ENCODE data around the gene ME1.
A peak's percentile ranks its signal among the peaks of the same experiment; 100 is the strongest.
"Not testable (repeated sequence)": the region's sequence is repeated elsewhere in the genome, so short reads cannot be mapped to it uniquely, and the experiment has no call there.

ME1 gene

GRCh38 chr6:83256719-83257118, 174.1 kb downstream of the ME1 start:
- DNase-seq = not testable (repeated sequence)

DNA sequence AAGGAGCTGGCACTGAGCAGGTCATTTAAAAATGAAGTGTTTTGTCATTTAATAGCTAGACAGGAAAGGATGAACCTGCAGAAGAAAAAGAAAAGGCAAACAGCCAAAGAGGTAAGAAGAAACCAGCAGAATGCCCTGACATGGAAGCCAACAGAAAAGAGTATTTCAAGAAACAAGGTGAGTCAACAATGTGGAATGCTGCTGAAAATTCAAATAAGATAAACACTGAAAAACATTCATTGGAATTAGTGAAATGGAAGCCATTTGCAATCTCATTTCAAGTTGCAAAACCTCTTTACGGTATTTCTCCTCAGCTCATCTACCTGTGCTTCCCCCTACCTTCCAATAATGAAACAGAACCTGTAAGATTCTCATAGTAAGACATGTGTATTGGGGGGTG, 178.1 kb downstream of the ME1 start:
- no peak for DNase-seq

- no peak for DNase-seq
Observed at GRCh38 chr6:83250235-83250634, 180.6 kb downstream of the ME1 start.

GRCh38 chr6:83247471-83247870, 183.4 kb downstream of the ME1 start:
- DNase-seq = no peak

DNA sequence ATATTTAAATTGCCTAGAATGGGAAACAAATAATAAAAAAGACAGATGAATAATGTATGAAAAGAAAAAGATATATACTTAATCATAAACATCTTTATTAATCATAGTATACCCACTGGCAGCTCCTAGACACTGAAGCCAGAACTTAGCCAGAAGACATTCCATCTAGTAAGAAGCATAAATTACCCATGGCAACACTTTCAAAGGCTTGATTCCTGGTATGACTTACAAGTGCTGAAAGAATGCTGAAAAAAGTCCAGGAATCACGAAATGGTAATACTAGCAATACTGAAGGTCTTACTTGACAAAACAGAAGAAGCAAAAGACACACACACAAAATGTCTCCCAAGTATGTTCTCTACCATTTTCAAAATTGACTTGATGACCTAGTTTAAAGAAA, 199.7 kb downstream of the ME1 start:
- DNase-seq = no peak

DNA sequence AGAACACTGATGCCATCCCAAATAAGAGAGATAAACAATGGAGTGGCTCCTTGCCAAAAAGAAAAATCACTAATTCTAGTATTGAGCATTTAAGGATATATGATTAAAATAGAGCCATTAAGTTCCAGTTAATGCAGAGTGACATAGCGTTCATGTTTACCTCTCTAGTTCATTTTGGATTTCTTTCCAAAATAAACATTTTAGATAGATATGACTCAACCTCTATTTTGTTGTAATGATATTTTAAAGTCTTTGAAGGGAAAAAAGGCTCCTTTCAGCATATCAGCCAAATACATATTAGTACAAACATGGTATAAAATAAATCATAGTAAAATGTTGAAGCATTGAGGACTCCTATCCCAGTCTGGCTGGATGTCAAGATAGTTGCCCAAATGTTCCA, 204.3 kb downstream of the ME1 start:
- DNase-seq = no peak

GRCh38 chr6:83221889-83222479, 208.9 kb downstream of the ME1 start:
- peak in 2 of 4 experiments; percentile 52 to 59 for DNase-seq

- DNase-seq = no peak
Observed at GRCh38 chr6:83221276-83221675, 209.6 kb downstream of the ME1 start.

- no peak for DNase-seq
Observed at GRCh38 chr6:83220121-83220520, 210.7 kb downstream of the ME1 start.

- no peak for DNase-seq
Observed at GRCh38 chr6:83218646-83219045, 212.2 kb downstream of the ME1 start.

DNA sequence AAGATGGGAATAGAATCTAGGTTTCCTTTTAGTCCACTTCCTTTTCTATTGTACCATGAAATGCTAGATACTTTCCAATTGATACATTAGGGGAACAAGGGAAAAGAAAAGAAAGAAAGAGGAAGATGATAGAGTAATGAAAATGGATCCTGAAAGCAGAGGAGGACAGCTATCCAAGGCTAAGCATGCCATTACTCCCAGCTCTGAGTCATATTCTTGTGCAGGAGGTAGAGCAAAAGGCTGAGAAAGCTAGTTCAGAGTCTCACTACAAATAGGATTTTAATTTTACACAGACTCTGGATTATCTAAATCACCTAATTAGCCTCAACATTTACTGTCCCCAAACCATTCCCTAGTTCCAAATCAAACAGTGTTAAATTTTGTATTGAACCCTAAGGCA, 214.0 kb downstream of the ME1 start:
- no peak for DNase-seq

- peak; percentile 63 to 73 (median 67) for DNase-seq
Observed at GRCh38 chr6:83215131-83216047, 215.5 kb downstream of the ME1 start.

- DNase-seq = no peak
Observed at GRCh38 chr6:83202031-83202430, 228.8 kb downstream of the ME1 start.

DNA sequence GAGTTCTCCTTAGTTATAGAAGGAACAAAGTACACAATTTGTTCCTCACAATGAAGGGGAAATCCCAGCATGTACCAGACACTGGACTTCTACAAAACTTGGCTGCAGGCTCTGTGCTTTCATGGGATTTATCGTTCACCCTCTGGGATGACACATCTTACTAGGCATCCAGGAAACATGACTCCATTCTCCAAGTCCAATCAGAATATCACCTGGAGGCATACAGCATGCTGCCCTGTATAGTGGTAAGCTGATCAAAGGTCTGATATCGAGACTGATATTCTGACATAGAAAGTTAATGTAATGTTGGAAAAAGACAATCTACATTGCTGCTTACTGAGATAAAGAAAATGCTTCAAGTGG, 231.0 kb downstream of the ME1 start:
- peak; percentile 2 to 25 (median 14) for DNase-seq

GRCh38 chr6:83199173-83199862, 231.5 kb downstream of the ME1 start:
- DNase-seq = peak in 3 of 4 experiments; percentile 17 to 35 (median 29)

GRCh38 chr6:83198486-83199172, 232.2 kb downstream of the ME1 start:
- no peak for DNase-seq

- peak; percentile 23 to 59 (median 40) for DNase-seq
Observed at GRCh38 chr6:83193747-83194566, 236.9 kb downstream of the ME1 start.

DNA sequence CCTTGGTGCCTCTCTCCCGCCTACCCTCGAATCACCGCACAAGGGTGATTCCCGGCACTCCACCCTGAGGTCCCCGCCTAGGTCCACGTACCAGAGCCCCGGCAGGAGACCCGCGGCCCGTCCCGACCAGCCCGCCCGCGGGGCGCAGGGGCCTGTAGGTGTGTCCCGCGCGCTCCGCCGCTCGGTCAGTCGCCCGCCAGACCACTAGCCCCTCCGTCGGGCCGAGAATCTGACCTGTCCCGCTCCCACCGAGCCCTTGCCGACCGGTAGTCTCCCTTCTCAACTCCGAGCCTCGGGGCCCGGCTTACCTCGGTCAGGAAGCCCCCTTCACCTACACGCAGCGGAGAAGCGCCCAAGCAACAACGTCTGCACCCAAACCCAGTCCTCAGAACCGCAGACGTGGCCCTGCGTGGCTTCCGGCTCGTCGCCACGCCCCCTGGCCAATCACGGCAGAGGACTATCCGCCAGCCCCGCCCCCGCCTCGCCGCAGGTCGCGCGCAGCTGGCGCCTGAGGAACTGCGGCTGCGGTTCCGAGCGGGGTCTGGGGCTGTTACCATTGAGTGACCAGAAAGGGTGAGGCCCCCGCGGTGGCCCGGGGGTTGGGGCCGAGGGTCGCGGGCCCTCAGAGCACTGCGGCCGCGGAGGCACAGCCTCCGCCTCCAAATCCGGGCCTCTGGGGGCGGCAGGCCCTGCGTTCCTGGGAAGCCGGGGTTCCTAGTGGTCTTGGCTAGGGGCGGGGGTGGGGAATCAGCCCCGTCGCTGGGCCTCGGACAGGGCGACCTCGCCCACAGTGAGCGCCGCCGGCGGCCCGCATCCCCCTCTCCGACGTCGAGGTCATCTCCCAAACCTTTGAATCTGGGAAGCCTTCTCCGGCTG, 237.7 kb downstream of the ME1 start, which contains the start of the genes PGM3 and RWDD2A:
PGM3 (minus strand) TSS at position 395 of the 876 bp plus-strand sequence. CDS start 2,253 bp downstream, outside the sequence.
RWDD2A (plus strand) TSS at position 487 of the 876 bp plus-strand sequence. CDS start 1,095 bp downstream, outside the sequence.
- peak; percentile 90 to 96 (median 94) for DNase-seq

GRCh38 chr6:83192456-83192855, 238.4 kb downstream of the ME1 start:
- peak in 1 of 4 experiments; percentile 6 for DNase-seq

- DNase-seq = not testable (repeated sequence)
Observed at GRCh38 chr6:83191974-83192373, 238.9 kb downstream of the ME1 start.

DNA sequence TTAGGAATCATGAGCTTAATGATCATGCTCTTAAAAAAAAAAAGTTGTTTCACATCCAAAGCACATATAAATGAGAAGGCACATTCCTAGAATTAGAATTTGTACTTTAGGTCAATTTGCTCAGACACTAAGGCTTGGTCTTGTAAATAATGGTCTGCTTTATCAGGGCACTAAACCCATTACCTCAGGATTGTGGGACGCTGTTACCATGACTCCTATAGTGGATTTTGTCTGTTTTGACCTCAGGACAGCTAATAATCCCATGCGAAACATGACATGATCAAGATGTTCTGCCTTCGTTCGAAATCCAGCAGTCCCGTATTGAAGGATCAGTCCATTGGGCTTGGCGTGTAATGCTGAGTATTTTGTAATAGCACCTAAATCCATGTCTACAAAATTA, 240.2 kb downstream of the ME1 start:
- DNase-seq = no peak
